ENCODE measurements around the gene SALL4.
"Not testable (repeated sequence)": the region's sequence is repeated elsewhere in the genome, so short reads cannot be mapped to it uniquely, and the experiment has no call there.

The SALL4 gene

GRCh38 chr20:51802170-51802751 lies at the start of gene SALL4:
TSS of gene SALL4 (minus strand) at chr20:51802521. CDS start at chr20:51802408, 113 bp downstream.
- DNase-seq (ENCODE audit: low read depth, low spot score): no peak

- DNase-seq (ENCODE audit: low read depth, low spot score): no peak
These were observed 46.0 kb upstream of the SALL4 start for GRCh38 chr20:51848346-51848745.

GRCh38 chr20:51840865-51841264 lies 38.5 kb upstream of the SALL4 start:
- no peak for DNase-seq (ENCODE audit: low read depth, low spot score)

GRCh38 chr20:51837876-51838420 lies 35.6 kb upstream of the SALL4 start:
- DNase-seq (ENCODE audit: low read depth, low spot score): no peak

- DNase-seq (ENCODE audit: low read depth, low spot score): no peak
These were observed 35.1 kb upstream of the SALL4 start for GRCh38 chr20:51837436-51837835.

- no peak for DNase-seq (ENCODE audit: low read depth, low spot score)
These were observed 31.0 kb upstream of the SALL4 start for GRCh38 chr20:51833326-51833725.

- DNase-seq (ENCODE audit: low read depth, low spot score): no peak
These were observed 30.0 kb upstream of the SALL4 start for GRCh38 chr20:51832276-51832675.

- no peak for DNase-seq (ENCODE audit: low read depth, low spot score)
These were observed 29.5 kb upstream of the SALL4 start for GRCh38 chr20:51831866-51832265.

- DNase-seq (ENCODE audit: low read depth, low spot score): no peak
These were observed 28.2 kb upstream of the SALL4 start for GRCh38 chr20:51830538-51830937.

- no peak for DNase-seq (ENCODE audit: low read depth, low spot score)
These were observed 26.4 kb upstream of the SALL4 start for GRCh38 chr20:51828762-51829161.

- no peak for DNase-seq (ENCODE audit: low read depth, low spot score)
These were observed 24.1 kb upstream of the SALL4 start for GRCh38 chr20:51826372-51826771.

GRCh38 chr20:51818479-51819008 lies 16.2 kb upstream of the SALL4 start:
- DNase-seq (ENCODE audit: low read depth, low spot score): no peak

GRCh38 chr20:51816856-51817255 lies 14.5 kb upstream of the SALL4 start:
- not testable (repeated sequence) for DNase-seq (ENCODE audit: low read depth, low spot score)

- DNase-seq (ENCODE audit: low read depth, low spot score): no peak
These were observed 13.2 kb upstream of the SALL4 start for GRCh38 chr20:51815383-51816076.

- DNase-seq (ENCODE audit: low read depth, low spot score): no peak
These were observed 10.5 kb upstream of the SALL4 start for GRCh38 chr20:51812861-51813260.

GRCh38 chr20:51811514-51812128 lies 9.3 kb upstream of the SALL4 start:
- DNase-seq (ENCODE audit: low read depth, low spot score): no peak

- DNase-seq (ENCODE audit: low read depth, low spot score): no peak
These were observed 8.7 kb upstream of the SALL4 start for GRCh38 chr20:51811042-51811355.

- no peak for DNase-seq (ENCODE audit: low read depth, low spot score)
These were observed 8.1 kb upstream of the SALL4 start for GRCh38 chr20:51810155-51811041.

GRCh38 chr20:51807720-51808250 lies 5.5 kb upstream of the SALL4 start:
- no peak for DNase-seq (ENCODE audit: low read depth, low spot score)

- DNase-seq (ENCODE audit: low read depth, low spot score): no peak
These were observed 2.4 kb upstream of the SALL4 start for GRCh38 chr20:51804754-51805153.

GRCh38 chr20:51803148-51803854 lies 980 bp upstream of the SALL4 start:
- DNase-seq (ENCODE audit: low read depth, low spot score): no peak
